ENCODE measurements around the gene TMEM52. TPM values are rescaled to one million over a fixed set of nuclear protein-coding genes. Genes with fewer than 3 reads are reported as not detected.

The TMEM52 gene
- total and polyA plus RNA-seq, 2 of the 13 experiments (the other 11 are each of a cell fraction or from before 2014, with no cell fraction given), result 13.2 to 18.7 TPM

- TF ChIP-seq AKNA (CRISPR knock-in tag; IDR thresholded peaks at IDR 0.05; ENCODE audit: borderline replicate concordance) (no peak), ZFP82 (CRISPR knock-in tag; IDR thresholded peaks at IDR 0.05; ENCODE audit: borderline replicate concordance) (no peak), ZNF639 (CRISPR knock-in tag; conservative IDR thresholded peaks at IDR 0.05) (peak; percentile 39; the same call in 1 of the 2 replicates), ZSCAN12 (CRISPR knock-in tag; IDR thresholded peaks at IDR 0.05) (no peak), ZNF276 (CRISPR knock-in tag; IDR thresholded peaks at IDR 0.05; ENCODE audit: low read depth) (no peak), ZNF501 (CRISPR knock-in tag; IDR thresholded peaks at IDR 0.05) (no peak; the same call in 1 of the 2 replicates), ZNF652 (CRISPR knock-in tag; IDR thresholded peaks at IDR 0.05; ENCODE audit: borderline replicate concordance, low read depth) (no peak), ZNF607 (CRISPR knock-in tag; IDR thresholded peaks at IDR 0.05; ENCODE audit: borderline replicate concordance) (no peak), MNT (IDR thresholded peaks at IDR 0.05) (no peak), ZBTB10 (CRISPR knock-in tag; IDR thresholded peaks at IDR 0.05; ENCODE audit: borderline replicate concordance) (peak; percentile 70; the same call in 1 of the 2 replicates), ZNF615 (CRISPR knock-in tag; IDR thresholded peaks at IDR 0.05; ENCODE audit: borderline replicate concordance) (no peak), SATB2 (CRISPR knock-in tag; IDR thresholded peaks at IDR 0.05) (no peak)
Measured at GRCh38 chr1:1922956-1923833, 4.1 kb upstream of the TMEM52 start (continued).
